Measurements from ENCODE around the gene EGFL8. TPM values are rescaled to one million over a fixed set of nuclear protein-coding genes. Genes with fewer than 3 reads are reported as not detected.

Gene EGFL8
- total RNA-seq, 1 donor from 2014 or later = 3.8 TPM

DNA sequence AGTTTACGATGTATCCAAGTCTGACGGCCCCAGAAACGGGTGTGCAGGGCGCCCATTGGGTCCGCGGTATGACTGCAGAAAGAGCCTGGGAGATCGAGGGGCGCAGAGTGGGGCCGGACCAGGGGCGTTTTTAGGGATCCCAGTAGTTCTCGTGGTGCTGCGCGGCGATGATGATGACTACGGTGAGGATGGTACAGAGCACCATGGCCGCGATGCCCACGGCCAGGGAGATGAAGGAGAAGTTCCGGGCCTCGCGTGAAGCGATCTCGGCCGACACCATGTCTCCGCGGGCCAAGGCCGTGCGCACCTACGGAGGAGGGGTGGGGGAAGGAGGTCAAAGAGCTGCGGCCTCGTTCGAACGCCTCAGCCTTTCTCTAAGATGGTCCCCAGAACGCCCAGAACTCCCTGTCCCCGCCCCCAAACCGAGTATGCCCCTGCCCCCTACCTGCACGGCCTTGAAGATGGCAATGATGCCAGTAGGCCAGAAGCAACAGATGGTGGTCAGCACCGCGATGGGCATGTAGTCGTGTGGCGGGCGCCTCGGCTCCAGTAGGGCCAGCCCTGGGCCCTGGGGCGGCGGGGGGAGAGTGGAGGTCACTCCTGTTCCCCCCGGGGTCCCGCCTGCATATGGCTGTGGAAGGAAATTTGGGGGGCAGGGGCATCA lies 15.2 kb upstream of the EGFL8 start:
- no peaks in the 10 kb centered on the region for H3K79me2 ChIP-seq (ENCODE audit: low read depth)
- TF ChIP-seq, protein P1, sequence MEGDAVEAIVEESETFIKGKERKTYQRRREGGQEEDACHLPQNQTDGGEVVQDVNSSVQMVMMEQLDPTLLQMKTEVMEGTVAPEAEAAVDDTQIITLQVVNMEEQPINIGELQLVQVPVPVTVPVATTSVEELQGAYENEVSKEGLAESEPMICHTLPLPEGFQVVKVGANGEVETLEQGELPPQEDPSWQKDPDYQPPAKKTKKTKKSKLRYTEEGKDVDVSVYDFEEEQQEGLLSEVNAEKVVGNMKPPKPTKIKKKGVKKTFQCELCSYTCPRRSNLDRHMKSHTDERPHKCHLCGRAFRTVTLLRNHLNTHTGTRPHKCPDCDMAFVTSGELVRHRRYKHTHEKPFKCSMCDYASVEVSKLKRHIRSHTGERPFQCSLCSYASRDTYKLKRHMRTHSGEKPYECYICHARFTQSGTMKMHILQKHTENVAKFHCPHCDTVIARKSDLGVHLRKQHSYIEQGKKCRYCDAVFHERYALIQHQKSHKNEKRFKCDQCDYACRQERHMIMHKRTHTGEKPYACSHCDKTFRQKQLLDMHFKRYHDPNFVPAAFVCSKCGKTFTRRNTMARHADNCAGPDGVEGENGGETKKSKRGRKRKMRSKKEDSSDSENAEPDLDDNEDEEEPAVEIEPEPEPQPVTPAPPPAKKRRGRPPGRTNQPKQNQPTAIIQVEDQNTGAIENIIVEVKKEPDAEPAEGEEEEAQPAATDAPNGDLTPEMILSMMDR (IDR thresholded peaks at IDR 0.05) = no peak
- TF ChIP-seq EZH2phosphoT487 (IDR thresholded peaks at IDR 0.05) (no peak), EZH2 (IDR thresholded peaks at IDR 0.05) (no peak)
- H3K27ac Mint-ChIP-seq = no peak overlapping the region
- H3K27me3 Mint-ChIP-seq (ENCODE audit: insufficient read depth, low read depth) = peaks cover 10% of the 10 kb centered on the region
- no peak overlapping the region for H3K4me3 Mint-ChIP-seq
- H2AFZ ChIP-seq (replicated peaks) = no peak overlapping the region
- H3K36me3 ChIP-seq = no peaks in the 10 kb centered on the region
- H3K4me1 ChIP-seq = peaks cover 18% of the 10 kb centered on the region
- H3K9me3 ChIP-seq (ENCODE audit: low read depth) = no peaks in the 10 kb centered on the region
- peak overlapping the region; percentile 41 for H3K4me2 ChIP-seq
- H3F3A ChIP-seq (ENCODE audit: low read depth) = peaks cover 18% of the 10 kb centered on the region
- no peaks in the 10 kb centered on the region for H4K20me1 ChIP-seq (ENCODE audit: low read depth)
- H3K9ac ChIP-seq = no peak overlapping the region
- no peak for DNase-seq (ENCODE audit: low spot score)
- H3K36me3 Mint-ChIP-seq = peaks cover 19% of the 10 kb centered on the region
- H3K9me3 Mint-ChIP-seq = no peaks in the 10 kb centered on the region
- peaks cover 61% of the 10 kb centered on the region for H3K27me3 ChIP-seq
- H3K27ac ChIP-seq = no peak overlapping the region
- H3K4me3 ChIP-seq = peak overlapping the region; percentile 34
- peaks cover 44% of the 10 kb centered on the region for H3K4me1 Mint-ChIP-seq

DNA sequence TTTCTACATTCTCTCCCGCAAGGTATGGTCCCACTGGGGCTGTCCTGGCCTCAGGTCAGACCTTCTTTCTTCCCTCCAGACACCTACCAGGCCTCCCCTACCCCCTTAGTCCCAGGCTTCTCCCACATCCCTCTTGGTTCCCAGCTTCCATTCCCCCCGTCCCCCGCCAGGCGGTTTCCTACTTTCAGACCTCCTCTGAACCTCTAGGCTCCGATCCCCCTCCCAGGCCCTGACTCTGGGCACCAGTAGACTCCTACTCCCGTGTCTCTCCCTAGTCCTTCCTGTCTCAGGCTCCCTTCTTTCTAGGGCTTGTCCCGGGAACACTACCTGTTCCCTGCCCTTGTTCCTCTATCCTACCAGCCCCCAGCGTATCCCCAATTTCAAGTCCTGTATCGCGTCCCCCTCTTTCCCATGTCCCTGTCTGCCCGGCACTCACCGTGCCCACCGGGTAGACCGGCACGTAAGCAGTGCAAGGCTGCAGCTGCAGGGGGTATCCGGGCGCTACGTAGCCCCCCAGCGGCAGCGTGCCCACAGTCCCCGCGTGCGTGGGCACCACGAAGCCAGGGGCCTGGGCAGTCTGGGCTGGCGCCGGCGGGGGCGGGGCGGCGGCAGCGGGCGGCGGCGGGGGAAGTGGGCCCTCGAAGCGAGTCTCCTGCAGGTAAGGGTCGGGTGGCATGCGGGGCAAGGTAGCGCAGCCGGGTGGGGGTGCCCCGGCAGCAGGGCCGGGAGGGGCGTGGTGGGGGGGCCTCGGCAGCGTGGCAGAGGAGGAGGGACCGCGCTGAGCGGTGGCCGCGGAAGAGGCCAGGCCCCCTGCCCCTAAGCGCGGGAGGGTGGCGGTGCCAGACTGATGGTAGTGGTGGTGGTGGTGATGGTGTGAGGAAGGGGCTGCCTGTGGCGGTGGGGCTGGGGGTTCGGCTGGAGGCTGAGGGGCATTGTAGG lies 14.2 kb upstream of the EGFL8 start:
- Histone ChIP-seq H3K36me3 (no peaks in the 10 kb centered on the region), H4K20me1 (ENCODE audit: low read depth) (peaks cover 5% of the 10 kb centered on the region), H3K4me2 (peak overlapping the region; percentile 76), H3K79me2 (ENCODE audit: low read depth) (peaks cover 7% of the 10 kb centered on the region), H3K4me1 (peaks cover 18% of the 10 kb centered on the region), H3K27ac (no peak overlapping the region), H3F3A (ENCODE audit: low read depth) (peaks cover 18% of the 10 kb centered on the region), H3K27me3 (peaks cover 61% of the 10 kb centered on the region), H2AFZ (replicated peaks) (peak overlapping the region; percentile 55), H3K9me3 (ENCODE audit: low read depth) (no peaks in the 10 kb centered on the region), H3K4me3 (peak overlapping the region; percentile 36), H3K9ac (no peak overlapping the region)
- no peaks in the 10 kb centered on the region for H3K9me3 Mint-ChIP-seq
- peaks cover 10% of the 10 kb centered on the region for H3K27me3 Mint-ChIP-seq (ENCODE audit: insufficient read depth, low read depth)
- H3K36me3 Mint-ChIP-seq = peaks cover 19% of the 10 kb centered on the region
- peaks cover 52% of the 10 kb centered on the region for H3K4me1 Mint-ChIP-seq
- TF ChIP-seq EZH2 (IDR thresholded peaks at IDR 0.05) = peak; percentile 80
- TF ChIP-seq, protein P1 (IDR thresholded peaks at IDR 0.05) = no peak
- TF ChIP-seq EZH2phosphoT487 (IDR thresholded peaks at IDR 0.05) = peak; percentile 70
- peak; percentile 47 for DNase-seq (ENCODE audit: low spot score)
- H3K4me3 Mint-ChIP-seq = peak overlapping the region; percentile 83
- H3K27ac Mint-ChIP-seq = peak overlapping the region; percentile 89

DNA sequence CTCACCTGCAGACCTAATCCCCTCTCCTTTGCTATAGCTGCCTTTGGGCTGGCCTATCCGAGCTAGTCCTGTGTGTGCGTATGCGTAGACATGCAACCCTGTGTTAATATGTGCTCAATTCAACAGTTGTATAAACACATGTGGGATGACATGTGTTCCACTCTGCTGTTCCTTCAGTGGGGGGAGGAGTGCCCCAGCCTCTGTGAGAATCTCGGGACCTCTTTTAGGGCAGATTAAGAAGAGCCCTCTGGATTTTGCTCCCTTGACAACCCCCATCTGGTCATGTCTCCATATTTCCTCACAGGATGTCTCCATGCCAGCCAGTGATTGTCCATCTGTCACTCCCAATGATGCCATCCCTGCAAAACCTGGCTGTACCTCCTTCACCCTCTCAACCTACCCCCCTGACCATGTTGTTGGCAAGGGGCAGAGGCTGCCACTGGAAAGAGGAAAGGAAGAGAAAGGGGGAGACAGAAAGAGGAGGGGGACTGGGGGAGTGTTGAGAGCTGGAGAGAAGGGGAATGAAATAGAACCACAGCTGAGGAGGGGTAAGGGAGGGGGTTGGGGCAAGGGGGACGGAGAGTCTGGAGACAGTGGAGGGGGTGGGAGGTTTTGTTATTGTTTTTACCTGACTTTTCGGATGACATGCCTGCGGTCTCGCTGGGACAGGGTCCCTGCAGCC lies 13.1 kb upstream of the EGFL8 start:
- Mint-ChIP-seq H3K4me1 (peaks cover 49% of the 10 kb centered on the region), H3K4me3 (peak overlapping the region; percentile 83)

More for the DNA sequence above, 13.1 kb upstream of the EGFL8 start:
- no peak overlapping the region for H3K27ac ChIP-seq
- H3K9ac ChIP-seq = no peak overlapping the region
- H3K27me3 ChIP-seq = peaks cover 61% of the 10 kb centered on the region
- no peak for DNase-seq (ENCODE audit: low spot score)
- peaks cover 22% of the 10 kb centered on the region for H3K36me3 Mint-ChIP-seq
- peak overlapping the region; percentile 1 for H3K27ac Mint-ChIP-seq
- H4K20me1 ChIP-seq (ENCODE audit: low read depth) = peaks cover 5% of the 10 kb centered on the region
- no peaks in the 10 kb centered on the region for H3K9me3 Mint-ChIP-seq
- peaks cover 18% of the 10 kb centered on the region for H3F3A ChIP-seq (ENCODE audit: low read depth)
- peak overlapping the region; percentile 86 for H3K4me2 ChIP-seq
- peaks cover 18% of the 10 kb centered on the region for H3K4me1 ChIP-seq
- no peak overlapping the region for H2AFZ ChIP-seq (replicated peaks)
- peak overlapping the region; percentile 65 for H3K4me3 ChIP-seq
- H3K27me3 Mint-ChIP-seq (ENCODE audit: insufficient read depth, low read depth) = peaks cover 14% of the 10 kb centered on the region
- TF ChIP-seq, protein P1 (IDR thresholded peaks at IDR 0.05) = no peak
- TF ChIP-seq EZH2phosphoT487 (IDR thresholded peaks at IDR 0.05) (no peak), EZH2 (IDR thresholded peaks at IDR 0.05) (no peak)
- H3K36me3 ChIP-seq = no peaks in the 10 kb centered on the region
- H3K9me3 ChIP-seq (ENCODE audit: low read depth) = no peaks in the 10 kb centered on the region
- H3K79me2 ChIP-seq (ENCODE audit: low read depth) = peaks cover 9% of the 10 kb centered on the region
